HL-60/S4 treated with phorbol 12-myristate 13-acetate at 8.2 ng/mL for 4 days and 3 days (cell line): Measurements from ENCODE around the gene NAGA.
"Not testable (repeated sequence)": the region's sequence is repeated elsewhere in the genome, so short reads cannot be mapped to it uniquely, and the experiment has no call there.

ENCODE experiments used
- in situ Hi-C: fragments of 300-500 bp; cut with MboI; formaldehyde crosslinking; loops from 2 replicates; pipeline ENCODE4 v1.15.0; 2022; ENCODE audit warnings: low sequenced_read_pairs

Gene NAGA

GRCh38 chr22:42076764-42077485 is 6.3 kb upstream of the NAGA start:
- in situ Hi-C loops = no loop called here

GRCh38 chr22:42074846-42075676 is 4.4 kb upstream of the NAGA start:
- in situ Hi-C loops = no loop called here

- in situ Hi-C loops = no loop called here
Measured at GRCh38 chr22:42074132-42074811, 3.7 kb upstream of the NAGA start, which contains the start of gene PHETA2. Gene PHETA2, plus strand, starts transcription at chr22:42074248. Its CDS starts 3,046 bp downstream, at chr22:42077294.

GRCh38 chr22:42073621-42074041 is 3.0 kb upstream of the NAGA start:
- in situ Hi-C loops = no loop called here

- in situ Hi-C loops = no loop called here
Measured at GRCh38 chr22:42072606-42073330, 2.2 kb upstream of the NAGA start.

GRCh38 chr22:42071508-42071907 is 896 bp upstream of the NAGA start:
- in situ Hi-C loops = not testable (repeated sequence)

GRCh38 chr22:42069801-42070516 is 653 bp downstream of the NAGA start:
- in situ Hi-C loops = no loop called here

- in situ Hi-C loops = no loop called here
Measured at GRCh38 chr22:42068291-42068690, 2.3 kb downstream of the NAGA start.

GRCh38 chr22:42067671-42068251 is 2.9 kb downstream of the NAGA start:
- in situ Hi-C loops = no loop called here

- in situ Hi-C loops = no loop called here
Measured at GRCh38 chr22:42066937-42067336, 3.7 kb downstream of the NAGA start.

- in situ Hi-C loops = no loop called here
Measured at GRCh38 chr22:42066126-42066761, 4.4 kb downstream of the NAGA start.

- in situ Hi-C loops = no loop called here
Measured at GRCh38 chr22:42065438-42066125, 5.0 kb downstream of the NAGA start.

- in situ Hi-C loops = no loop called here
Measured at GRCh38 chr22:42064629-42065028, 6.0 kb downstream of the NAGA start.

- in situ Hi-C loops = no loop called here
Measured at GRCh38 chr22:42062506-42063170, 8.0 kb downstream of the NAGA start.

- in situ Hi-C loops = no loop called here
Measured at GRCh38 chr22:42061041-42061440, 9.6 kb downstream of the NAGA start.

- in situ Hi-C loops = no loop called here
Measured at GRCh38 chr22:42060489-42060888, 10.1 kb downstream of the NAGA start.

GRCh38 chr22:42056757-42057511 is 13.7 kb downstream of the NAGA start:
- in situ Hi-C loops = no loop called here

GRCh38 chr22:42052765-42053164 is 17.8 kb downstream of the NAGA start:
- in situ Hi-C loops = no loop called here
